B cell (primary cell): ENCODE results near the gene DLST. TPM values are rescaled to one million over a fixed set of nuclear protein-coding genes. Genes with fewer than 3 reads are reported as not detected.

Experiments used
- ATAC-seq: fragments of 200-7000 bp; cut with Tn5 transposase; one replicate; pipeline ENCODE4 v1.10.0; 2021; ENCODE audit warnings: low read depth, mild to moderate bottlenecking, moderate number of reproducible peaks, moderate library complexity
- CTCF ChIA-PET: fragments of 350-600 bp; sonication (Branson Sonifier 250); formaldehyde crosslinking; loops from one replicate; lab custom pipeline; 2021; ENCODE audit warnings: antibody characterized with exemption, inconsistent platforms; lab: Charles Lee
- POLR2A ChIA-PET: fragments of 350-600 bp; sonication (Branson Sonifier 250); formaldehyde crosslinking; loops from one replicate; lab custom pipeline; 2021; ENCODE audit warnings: antibody characterized with exemption; lab: Charles Lee
- DNase-seq: peaks from one replicate; pipeline ENCODE4 v3.0.0; 2013
- H2AFZ ChIP-seq: 2 replicates; pipeline ENCODE4 v1.6.1; 2012; ENCODE audit warnings: mild to moderate bottlenecking, low read depth, low read length; ENCODE audit not compliant: insufficient read depth, poor library complexity, severe bottlenecking
- H3K27ac ChIP-seq, 2 donors: 1 replicate in 1 of 2; 2 replicates in 1 of 2; pipeline ENCODE4 v1.5.1; 2012 to 2013; ENCODE audit warnings: low read length in 2 of 2, mild to moderate bottlenecking in 2 of 2, moderate library complexity in 1 of 2
- H3K27me3 ChIP-seq, 4 experiments: fragments of 200-600 bp in 1 of 4; sonication (generic) in 1 of 4; replicated peaks in 1 of 4; 1 replicate in 2 of 4; 2 replicates in 2 of 4; pipeline versions ENCODE4 v1.6.1 to v1.7.0; 2013 to 2016; ENCODE audit warnings: low read length in 3 of 4, mild to moderate bottlenecking in 2 of 4, mixed read lengths in 1 of 4, moderate library complexity in 1 of 4; ENCODE audit not compliant: insufficient read depth in 4 of 4, control insufficient read depth in 3 of 4; ENCODE audit errors: control extremely low read depth in 1 of 4
- H3K36me3 ChIP-seq, 2 experiments: replicated peaks in 1 of 2; 1 replicate in 1 of 2; 2 replicates in 1 of 2; pipeline versions ENCODE4 v1.6.1 to v1.7.1; 2013; ENCODE audit warnings: low read length in 1 of 2; ENCODE audit not compliant: insufficient read depth in 2 of 2, control insufficient read depth in 1 of 2; ENCODE audit errors: control extremely low read depth in 1 of 2, extremely low read depth in 1 of 2
- H3K4me1 ChIP-seq, 2 donors: fragments of 200-600 bp in 1 of 2; sonication (generic) in 1 of 2; 1 replicate in 1 of 2; 2 replicates in 1 of 2; pipeline versions ENCODE4 v1.5.1 to v1.6.1; 2013 to 2017; ENCODE audit warnings: low read length in 2 of 2; ENCODE audit not compliant: control insufficient read depth in 2 of 2, insufficient read depth in 2 of 2
- H3K4me2 ChIP-seq: replicated peaks from 2 replicates; pipeline ENCODE3; 2012; ENCODE audit warnings: mild to moderate bottlenecking, low read depth, low read length; ENCODE audit not compliant: poor library complexity, severe bottlenecking
- H3K4me3 ChIP-seq, 5 experiments: fragments of 200-600 bp in 1 of 5; sonication (generic) in 1 of 5; 1 replicate in 3 of 5; 2 replicates in 2 of 5; pipeline versions ENCODE4 v1.5.1 to v1.7.0; 2011 to 2016; ENCODE audit warnings: low read length in 4 of 5, mild to moderate bottlenecking in 4 of 5, low read depth in 2 of 5, control low read depth in 1 of 5, moderate library complexity in 1 of 5; ENCODE audit not compliant: insufficient read depth in 1 of 5; ENCODE audit errors: control extremely low read depth in 1 of 5, extremely low read depth in 1 of 5
- H3K79me2 ChIP-seq: fragments of 200-600 bp; sonication (generic); one replicate; pipeline ENCODE4 v1.6.0; 2016; ENCODE audit warnings: low read length; ENCODE audit not compliant: control insufficient read depth, insufficient read depth
- H3K9ac ChIP-seq: fragments of 200-600 bp; sonication (generic); 2 replicates; pipeline ENCODE4 v1.6.1; 2017; ENCODE audit warnings: mild to moderate bottlenecking, low read length, moderate library complexity
- H3K9me3 ChIP-seq, 3 donors: one replicate each; pipeline versions ENCODE4 v1.6.1 to v1.7.1; 2013; ENCODE audit warnings: low read length in 2 of 3; ENCODE audit not compliant: control insufficient read depth in 2 of 3, insufficient read depth in 1 of 3; ENCODE audit errors: control extremely low read depth in 1 of 3
- H4K20me1 ChIP-seq: 2 replicates; pipeline ENCODE4 v1.6.0; 2012; ENCODE audit warnings: mild to moderate bottlenecking, low read length; ENCODE audit not compliant: insufficient read depth, control insufficient read depth, poor library complexity, severe bottlenecking
- H3K27ac Mint-ChIP-seq: one replicate; pipeline ENCODE4 v1.8.0; 2021; ENCODE audit warnings: mixed read lengths
- H3K27me3 Mint-ChIP-seq: one replicate; pipeline ENCODE4 v1.8.0; 2021; ENCODE audit warnings: mixed read lengths
- H3K4me1 Mint-ChIP-seq: one replicate; pipeline ENCODE4 v1.8.0; 2021; ENCODE audit warnings: mixed read lengths
- H3K4me3 Mint-ChIP-seq: one replicate; pipeline ENCODE4 v1.8.0; 2021; ENCODE audit warnings: mixed read lengths
- H3K9me3 Mint-ChIP-seq: one replicate; pipeline ENCODE4 v1.8.0; 2022; ENCODE audit warnings: mixed read lengths; ENCODE audit not compliant: insufficient read depth
- CTCF ChIP-seq: fragments of 200-600 bp; IDR thresholded peaks from one replicate; pipeline ENCODE4 v1.8.0; 2022; ENCODE audit warnings: antibody characterized with exemption, mild to moderate bottlenecking
- EZH2 ChIP-seq: IDR thresholded peaks from 2 replicates; pipeline ENCODE4 v1.6.1; 2012; ENCODE audit warnings: borderline replicate concordance, low read depth, mild to moderate bottlenecking, moderate library complexity, low read length; ENCODE audit not compliant: insufficient read depth, poor library complexity, severe bottlenecking
- WGBS: methylation state at CpG from one replicate; pipeline ENCODE4 v1.1.5; 2013; ENCODE audit warnings: missing lambda C conversion rate; ENCODE audit not compliant: insufficient coverage; 5-methylcytosine and 5-hydroxymethylcytosine counted together
- intact Hi-C: fragments of 100-400 bp; cut with micrococcal nuclease; formaldehyde crosslinking; loops from one replicate; pipeline ENCODE4 v1.10.0; 2022
- polyA plus RNA-seq: library from polyadenylated mRNA; depleted of rRNA; stranded (reverse); fragments of >200 nt; gene quantifications from 2 replicates; pipeline ENCODE4 v1.2.3, GENCODE V29; 2012
- total RNA-seq, 2 donors: library from RNA; stranded (reverse); fragments of 120-200 nt in 1 of 2; gene quantifications; 1 replicate in 1 of 2; 2 replicates in 1 of 2; pipeline versions ENCODE4 v1.2.3 to v1.2.4, GENCODE V29; 2013 to 2022

DLST gene
- total and polyA plus RNA-seq, 2 donors (not counting 1 experiment from before 2014, with no cell fraction given) = 73.1 to 89.5 TPM

GRCh38 chr14:74904635-74905503, 23.2 kb downstream of the DLST start:
- ATAC-seq (no peak), DNase-seq (no peak)
- POLR2A ChIA-PET = no interaction called here
- H3K79me2 ChIP-seq = no peaks in the 10 kb centered on the region
- H3K27ac Mint-ChIP-seq = peak overlapping the region; percentile 3
- 94% methylated on average over 4 of the region's 6 CpGs for WGBS
- H2AFZ ChIP-seq = no peak overlapping the region
- no peak overlapping the region for H3K4me2 ChIP-seq
- peaks cover 41% of the 10 kb centered on the region for H3K4me1 Mint-ChIP-seq
- no peaks in the 10 kb centered on the region for H3K9me3 ChIP-seq
- no peaks in the 10 kb centered on the region for H3K9me3 Mint-ChIP-seq
- peaks cover 5% of the 10 kb centered on the region for H4K20me1 ChIP-seq
- intact Hi-C loops = loop anchor here (1.0 to 2.0 kb wide), 2 partner anchors 44 to 184 kb away; no protein-coding TSS in a partner anchor
- H3K27ac ChIP-seq = no peak overlapping the region
- H3K4me1 ChIP-seq = peaks cover 17 to 52% of the 10 kb centered on the region in 2 donors
- no peak overlapping the region for H3K4me3 Mint-ChIP-seq
- no peaks in the 10 kb centered on the region for H3K27me3 ChIP-seq
- no peak overlapping the region for H3K4me3 ChIP-seq
- no peaks in the 10 kb centered on the region for H3K27me3 Mint-ChIP-seq
- TF ChIP-seq EZH2 (no peak), CTCF (no peak)
- CTCF ChIA-PET = interaction anchor here (0.5 to 25.3 kb wide), 33 partner anchors 8 to 400 kb away, joined by 3 to 926 read pairs (median 4); partner anchors contain the start of genes DLST, EIF2B2, PROX2 and RPS6KL1
- peaks cover 7 to 35% of the 10 kb centered on the region in 2 experiments for H3K36me3 ChIP-seq
- H3K9ac ChIP-seq = no peak overlapping the region
